Glutamatergic neuron (in vitro differentiated cells): Measurements from ENCODE around the gene CCDC85C. TPM values are rescaled to one million over a fixed set of nuclear protein-coding genes. Genes with fewer than 3 reads are reported as not detected.

Source experiments
- DNase-seq: peaks from one replicate; pipeline ENCODE4 v3.0.0; 2022
- H3K27ac Mint-ChIP-seq: one replicate; pipeline ENCODE4 v1.8.0; 2020; ENCODE audit warnings: mild to moderate bottlenecking, mixed read lengths, inconsistent platforms; ENCODE audit not compliant: unreplicated experiment
- H3K27me3 Mint-ChIP-seq: one replicate; pipeline ENCODE4 v1.8.0; 2020; ENCODE audit warnings: mild to moderate bottlenecking, moderate library complexity, mixed read lengths, inconsistent platforms; ENCODE audit not compliant: unreplicated experiment
- H3K36me3 Mint-ChIP-seq: one replicate; pipeline ENCODE4 v1.8.0; 2020; ENCODE audit warnings: mild to moderate bottlenecking, mixed read lengths, inconsistent platforms; ENCODE audit not compliant: unreplicated experiment
- H3K4me1 Mint-ChIP-seq: one replicate; pipeline ENCODE4 v1.8.0; 2020; ENCODE audit warnings: mild to moderate bottlenecking, low read depth, mixed read lengths, inconsistent platforms; ENCODE audit not compliant: unreplicated experiment
- H3K4me3 Mint-ChIP-seq: one replicate; pipeline ENCODE4 v1.8.0; 2020; ENCODE audit warnings: mild to moderate bottlenecking, mixed read lengths, inconsistent platforms; ENCODE audit not compliant: unreplicated experiment
- H3K9me3 Mint-ChIP-seq: one replicate; pipeline ENCODE4 v1.8.0; 2020; ENCODE audit warnings: mild to moderate bottlenecking, moderate library complexity, mixed read lengths, inconsistent platforms; ENCODE audit not compliant: unreplicated experiment
- total RNA-seq: library from RNA; stranded (reverse); fragmentation: NEBNext Ultra II Directional; extraction: Animal tissue kit (Norgen Biotek cat#: 25700); gene quantifications from one replicate; pipeline ENCODE4 v1.2.1, GENCODE V29; 2021; ENCODE audit not compliant: unreplicated experiment
- TF ChIP-seq, protein P1 (sequence below): fragments of 200-600 bp; sonication (generic); IDR thresholded peaks from one replicate; pipeline ENCODE4 v1.5.0; 2021; ENCODE audit not compliant: partially characterized antibody, unreplicated experiment

CCDC85C gene
- total RNA-seq, 1 donor from 2014 or later, result 32.3 TPM

DNA sequence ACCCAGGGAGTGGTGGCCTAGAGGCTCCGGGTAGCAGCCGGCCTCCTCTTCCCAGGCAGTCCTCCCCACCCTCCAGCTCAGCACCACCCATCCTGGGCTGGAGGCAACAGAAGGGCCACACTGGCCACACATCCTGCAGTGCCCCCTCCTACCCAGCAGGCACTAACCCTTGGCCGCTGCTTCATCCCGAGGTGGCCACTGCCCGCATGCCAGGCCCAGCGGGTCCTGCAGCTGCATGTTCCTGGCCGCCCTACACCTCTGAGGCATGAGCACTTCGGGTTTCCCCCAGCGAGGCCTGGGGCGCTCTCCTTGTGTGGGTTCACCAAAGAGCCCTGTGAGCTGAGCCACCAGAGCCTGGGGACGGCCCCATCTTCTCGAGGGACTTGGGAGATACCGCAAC, 61.4 kb downstream of the CCDC85C start:
- H3K4me3 Mint-ChIP-seq, result no peak overlapping the region
- peaks cover 18% of the 10 kb centered on the region for H3K27me3 Mint-ChIP-seq
- peaks cover 46% of the 10 kb centered on the region for H3K4me1 Mint-ChIP-seq
- no peaks in the 10 kb centered on the region for H3K36me3 Mint-ChIP-seq
- DNase-seq, result no peak
- H3K9me3 Mint-ChIP-seq, result peaks cover 8% of the 10 kb centered on the region
- H3K27ac Mint-ChIP-seq, result no peak overlapping the region
- TF ChIP-seq, protein P1, sequence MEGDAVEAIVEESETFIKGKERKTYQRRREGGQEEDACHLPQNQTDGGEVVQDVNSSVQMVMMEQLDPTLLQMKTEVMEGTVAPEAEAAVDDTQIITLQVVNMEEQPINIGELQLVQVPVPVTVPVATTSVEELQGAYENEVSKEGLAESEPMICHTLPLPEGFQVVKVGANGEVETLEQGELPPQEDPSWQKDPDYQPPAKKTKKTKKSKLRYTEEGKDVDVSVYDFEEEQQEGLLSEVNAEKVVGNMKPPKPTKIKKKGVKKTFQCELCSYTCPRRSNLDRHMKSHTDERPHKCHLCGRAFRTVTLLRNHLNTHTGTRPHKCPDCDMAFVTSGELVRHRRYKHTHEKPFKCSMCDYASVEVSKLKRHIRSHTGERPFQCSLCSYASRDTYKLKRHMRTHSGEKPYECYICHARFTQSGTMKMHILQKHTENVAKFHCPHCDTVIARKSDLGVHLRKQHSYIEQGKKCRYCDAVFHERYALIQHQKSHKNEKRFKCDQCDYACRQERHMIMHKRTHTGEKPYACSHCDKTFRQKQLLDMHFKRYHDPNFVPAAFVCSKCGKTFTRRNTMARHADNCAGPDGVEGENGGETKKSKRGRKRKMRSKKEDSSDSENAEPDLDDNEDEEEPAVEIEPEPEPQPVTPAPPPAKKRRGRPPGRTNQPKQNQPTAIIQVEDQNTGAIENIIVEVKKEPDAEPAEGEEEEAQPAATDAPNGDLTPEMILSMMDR, result no peak

DNA sequence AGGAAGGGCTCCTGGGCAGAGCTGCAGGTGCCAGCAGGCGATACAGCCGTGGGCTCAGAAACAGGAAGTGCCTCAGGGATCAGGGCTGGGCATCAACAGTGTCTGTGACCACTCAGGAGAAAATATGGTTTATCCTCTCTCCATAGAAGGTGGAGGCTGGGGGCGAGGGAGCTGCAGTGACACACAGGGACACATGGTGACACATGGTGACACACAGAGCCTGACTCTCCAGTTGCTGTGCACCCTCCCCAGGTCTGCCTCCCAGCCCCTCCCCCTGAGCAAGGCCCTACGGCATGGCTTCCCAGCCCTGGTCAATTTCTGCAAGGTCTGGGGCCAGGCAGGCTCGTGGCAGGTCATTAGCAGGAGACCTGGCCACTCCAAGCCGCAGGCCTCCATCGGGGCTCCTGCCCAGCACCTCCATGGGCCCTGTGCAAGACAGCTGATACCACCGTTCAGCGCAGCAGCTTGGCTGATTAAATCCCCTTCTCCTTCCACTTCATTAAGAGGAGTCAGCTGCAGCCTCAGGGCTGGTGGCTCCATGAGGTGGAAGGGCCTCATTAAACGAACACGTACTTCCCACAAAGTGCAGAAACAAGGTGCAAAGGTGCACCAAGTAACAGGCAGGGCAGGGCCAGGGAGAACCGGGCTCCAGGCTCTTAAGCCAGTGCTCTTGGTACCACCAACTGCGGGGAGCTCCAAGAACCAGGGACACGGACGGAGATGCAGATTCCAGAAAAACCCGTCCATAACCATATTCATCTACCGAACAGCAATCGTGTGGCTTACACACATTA, 62.1 kb downstream of the CCDC85C start:
- Mint-ChIP-seq H3K4me1 (peaks cover 46% of the 10 kb centered on the region), H3K4me3 (peak overlapping the region; percentile 42)

DNA sequence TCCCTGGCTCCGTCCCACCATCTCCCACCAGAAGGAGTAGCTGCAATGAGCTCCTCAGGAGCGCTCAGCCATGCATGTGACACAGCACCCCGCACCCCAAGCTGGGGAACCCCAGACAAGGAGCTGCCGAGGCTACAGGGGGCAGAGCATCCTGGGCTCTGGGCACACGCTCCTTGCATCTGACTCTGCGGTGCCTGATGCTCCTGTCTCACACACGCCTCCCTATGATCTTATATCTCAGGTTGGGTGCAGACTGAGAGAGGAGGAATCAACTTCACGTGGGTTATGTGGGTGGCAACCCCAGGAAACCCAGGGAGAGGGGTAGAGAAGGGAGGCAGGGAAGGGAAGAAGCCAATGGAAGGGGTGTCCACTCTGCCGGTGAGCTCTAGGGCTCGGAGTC, 62.8 kb downstream of the CCDC85C start:
- Mint-ChIP-seq H3K4me1 (peaks cover 42% of the 10 kb centered on the region), H3K27ac (peak overlapping the region; percentile 43), H3K36me3 (no peaks in the 10 kb centered on the region), H3K4me3 (peak overlapping the region; percentile 42), H3K9me3 (peaks cover 8% of the 10 kb centered on the region), H3K27me3 (peaks cover 16% of the 10 kb centered on the region)
- DNase-seq, result no peak
- TF ChIP-seq, protein P1, result no peak

More for the DNA sequence above, 62.1 kb downstream of the CCDC85C start:
- H3K36me3 Mint-ChIP-seq, result no peaks in the 10 kb centered on the region
- peak overlapping the region; percentile 28 for H3K27ac Mint-ChIP-seq
- H3K27me3 Mint-ChIP-seq, result peaks cover 18% of the 10 kb centered on the region
- H3K9me3 Mint-ChIP-seq, result peaks cover 8% of the 10 kb centered on the region
- DNase-seq, result peak; percentile 54
- TF ChIP-seq, protein P1, result no peak

DNA sequence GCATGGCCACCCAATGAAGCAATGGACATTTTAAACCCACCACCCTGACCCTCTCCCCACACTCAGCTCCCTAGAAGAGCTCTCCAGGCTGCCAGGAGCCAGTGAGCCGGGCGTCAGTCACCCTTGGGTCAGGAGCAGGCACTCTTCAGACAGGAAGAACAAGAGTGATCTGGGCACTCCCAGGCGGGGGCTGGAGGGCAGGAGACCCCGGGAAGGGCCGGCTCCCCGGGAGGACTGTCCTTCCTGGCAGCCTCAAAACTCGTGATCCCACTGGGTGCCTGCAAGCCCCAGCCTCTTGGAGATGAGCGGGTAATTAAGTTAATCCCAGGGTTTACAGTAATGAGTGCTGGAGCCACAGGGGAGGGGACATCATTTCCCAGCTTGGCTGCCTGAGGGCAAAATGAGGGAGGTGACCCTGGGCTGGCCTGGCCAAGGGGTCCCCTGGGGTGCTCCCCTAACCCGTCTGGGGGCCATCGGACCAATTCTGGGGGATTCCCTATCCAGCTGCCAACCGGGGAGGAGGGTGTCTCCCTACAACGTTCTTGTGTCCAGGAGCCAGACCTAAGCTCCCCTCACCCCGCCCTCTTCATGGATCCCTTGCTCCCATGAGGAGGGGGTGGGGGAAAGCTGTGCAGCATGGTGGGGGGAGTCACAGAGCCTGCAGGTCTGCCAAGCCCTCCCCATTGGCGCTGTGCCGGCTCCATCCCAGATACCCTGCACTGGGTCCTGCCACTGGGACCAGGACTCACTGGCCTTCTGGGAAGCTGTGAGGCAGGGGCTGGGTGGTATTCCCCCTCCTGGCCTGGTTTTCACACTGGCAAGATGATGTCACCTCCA, 63.6 kb downstream of the CCDC85C start:
- H3K27ac Mint-ChIP-seq, result no peak overlapping the region
- H3K9me3 Mint-ChIP-seq, result peaks cover 8% of the 10 kb centered on the region
- H3K27me3 Mint-ChIP-seq, result peaks cover 16% of the 10 kb centered on the region
- DNase-seq, result no peak
- TF ChIP-seq, protein P1, result no peak
- no peaks in the 10 kb centered on the region for H3K36me3 Mint-ChIP-seq
- no peak overlapping the region for H3K4me3 Mint-ChIP-seq
- peaks cover 34% of the 10 kb centered on the region for H3K4me1 Mint-ChIP-seq
